Subcutaneous adipose tissue (tissue), 4 donors: Measurements from ENCODE around the gene OPN1SW. TPM values are rescaled to one million over a fixed set of nuclear protein-coding genes. Genes with fewer than 3 reads are reported as not detected.

Experiments used
- CTCF ChIP-seq: fragments of 450-650 bp; IDR thresholded peaks from one replicate; pipeline ENCODE4 v1.5.1; 2016; ENCODE audit warnings: low read depth, mild to moderate bottlenecking, control low read depth, antibody characterized with exemption, moderate library complexity
- total RNA-seq, 4 donors: library from RNA; depleted of rRNA; stranded (reverse); fragments of >200 nt; gene quantifications; one replicate each; pipeline ENCODE4 v1.1.0, GENCODE V29; 2016

The OPN1SW gene
- total RNA-seq, 4 donors from 2014 or later = not detected

- TF ChIP-seq CTCF = no peak
Observed at GRCh38 chr7:128794020-128794419, 18.4 kb upstream of the OPN1SW start.

- TF ChIP-seq CTCF = no peak
Observed at GRCh38 chr7:128793181-128793547, 17.6 kb upstream of the OPN1SW start.

GRCh38 chr7:128792471-128793180 lies 17.0 kb upstream of the OPN1SW start:
- no peak for TF ChIP-seq CTCF

- no peak for TF ChIP-seq CTCF
Observed at GRCh38 chr7:128791972-128792327, 16.4 kb upstream of the OPN1SW start.

GRCh38 chr7:128791121-128791971 lies 15.8 kb upstream of the OPN1SW start, which contains the start of gene CCDC136:
TSS of gene CCDC136 (plus strand) at chr7:128791968. CDS start at chr7:128792412, 444 bp downstream.
- no peak for TF ChIP-seq CTCF

- TF ChIP-seq CTCF = no peak
Observed at GRCh38 chr7:128790315-128791041, 14.9 kb upstream of the OPN1SW start.
